Panc1 (cell line): ENCODE measurements around the gene TMEM175. TPM values are rescaled to one million over a fixed set of nuclear protein-coding genes. Genes with fewer than 3 reads are reported as not detected.

Source experiments
- ATAC-seq: fragments of 200-7000 bp; cut with Tn5 transposase; 2 replicates; pipeline ENCODE4 v1.9.1; 2020; ENCODE audit warnings: mild to moderate bottlenecking, moderate library complexity
- BruUV-seq: library from RNA; stranded (reverse); fragments of 400-500 nt; replicated peaks from 2 replicates; lab custom pipeline; 2021; lab: Mats Ljungman, UMichigan
- CTCF ChIA-PET: fragments of 300-600 bp; sonication (Branson Sonifier 250); formaldehyde crosslinking; loops from one replicate; lab custom pipeline; 2022; ENCODE audit warnings: antibody characterized with exemption; lab: Charles Lee
- POLR2A ChIA-PET: fragments of 300-600 bp; sonication (Branson Sonifier 250); formaldehyde crosslinking; loops from one replicate; lab custom pipeline; 2022; ENCODE audit warnings: antibody characterized with exemption; lab: Charles Lee
- DNase-seq: peaks from one replicate; pipeline ENCODE4 v3.0.0-alpha.2; 2010; ENCODE audit warnings: low read depth, low spot score
- H3K27ac ChIP-seq: 2 replicates; pipeline ENCODE4 v1.5.1; 2011; ENCODE audit warnings: mild to moderate bottlenecking, low read length, inconsistent platforms
- H3K27me3 ChIP-seq: fragments of 200-500 bp; sonication (Bioruptor generic); 2 replicates; pipeline ENCODE4 v1.6.0; 2014; ENCODE audit warnings: low read length, inconsistent platforms; ENCODE audit not compliant: control insufficient read depth, insufficient read depth
- H3K36me3 ChIP-seq: fragments of 200-500 bp; sonication (Bioruptor generic); 2 replicates; pipeline ENCODE4 v1.5.1; 2014; ENCODE audit warnings: inconsistent platforms, mild to moderate bottlenecking, low read length, moderate library complexity; ENCODE audit not compliant: control insufficient read depth, insufficient read depth
- H3K4me1 ChIP-seq: 2 replicates; pipeline ENCODE4 v1.5.1; 2011; ENCODE audit warnings: inconsistent platforms, mild to moderate bottlenecking, low read length, moderate library complexity; ENCODE audit not compliant: control insufficient read depth, insufficient read depth
- H3K4me3 ChIP-seq, 2 experiments: 2 replicates each; pipeline ENCODE4 v1.5.1; 2011 to 2012; ENCODE audit warnings: low read depth in 2 of 2, low read length in 2 of 2, mild to moderate bottlenecking in 2 of 2, inconsistent platforms in 1 of 2, moderate library complexity in 1 of 2
- H3K9me3 ChIP-seq: fragments of 200-500 bp; sonication (Bioruptor generic); 2 replicates; pipeline ENCODE4 v1.5.1; 2014; ENCODE audit warnings: low read depth, mild to moderate bottlenecking, inconsistent platforms, low read length, moderate library complexity; ENCODE audit not compliant: control insufficient read depth, insufficient read depth
- CTCF ChIP-seq: fragments of 450-650 bp; IDR thresholded peaks from 2 replicates; pipeline ENCODE4 v1.5.1; 2017; ENCODE audit warnings: mild to moderate bottlenecking
- POLR2AphosphoS5 ChIP-seq: IDR thresholded peaks from 2 replicates; pipeline ENCODE4 v1.6.1; 2012; ENCODE audit warnings: mild to moderate bottlenecking, low read depth, low read length, moderate library complexity
- REST ChIP-seq, 2 experiments: IDR thresholded peaks; 2 replicates each; pipeline ENCODE4 v1.6.1; 2011 to 2012; ENCODE audit warnings: low read depth in 2 of 2, control low read depth in 1 of 2, low read length in 1 of 2, mild to moderate bottlenecking in 1 of 2, moderate library complexity in 1 of 2; ENCODE audit not compliant: insufficient read depth in 1 of 2
- SIN3A ChIP-seq: IDR thresholded peaks from 2 replicates; pipeline ENCODE4 v1.6.1; 2012; ENCODE audit warnings: low read depth, mild to moderate bottlenecking, low read length, moderate library complexity, borderline replicate concordance; ENCODE audit not compliant: insufficient read depth
- TCF7L2 ChIP-seq: IDR thresholded peaks from 2 replicates; pipeline ENCODE4 v1.6.1; 2011; ENCODE audit warnings: mild to moderate bottlenecking, low read depth, low read length, inconsistent platforms
- in situ Hi-C: cut with HindIII; loops from 2 replicates; pipeline ENCODE4 v1.10.0; 2016; ENCODE audit warnings: low sequenced_read_pairs, low pct_unique_long_range_greater_than_20kb
- intact Hi-C: fragments of 100-400 bp; cut with micrococcal nuclease; formaldehyde crosslinking; loops from one replicate; pipeline ENCODE4 v1.10.0; 2022; ENCODE audit not compliant: unreplicated experiment
- total RNA-seq: library from RNA; stranded (reverse); gene quantifications from one replicate; pipeline ENCODE4 v1.2.1, GENCODE V29; 2021; ENCODE audit not compliant: unreplicated experiment

Gene TMEM175
- total RNA-seq, 1 experiment from 2014 or later, result 21.8 TPM

- no peaks in the 10 kb centered on the region for H3K27me3 ChIP-seq
- H3K4me3 ChIP-seq, result no peak overlapping the region
- intact Hi-C loops (no loop called here), in situ Hi-C loops (no loop called here)
- ChIA-PET CTCF (no interaction called here), POLR2A (interaction anchor here (0.6 kb wide), 1 partner anchor 10 kb away, joined by 5 read pairs; no protein-coding TSS in a partner anchor)
- no peaks in the 10 kb centered on the region for H3K9me3 ChIP-seq
- DNase-seq (no peak), ATAC-seq (no peak)
- no TSS peak for BruUV-seq
- H3K27ac ChIP-seq, result no peak overlapping the region
- no peaks in the 10 kb centered on the region for H3K4me1 ChIP-seq
- TF ChIP-seq REST (IDR thresholded peaks at IDR 0.05; ENCODE audit: insufficient read depth in 1 of 2, low read depth in 2 of 2, low read length in 1 of 2) (no peak), CTCF (no peak), TCF7L2 (no peak), POLR2AphosphoS5 (no peak), SIN3A (no peak)
- no peaks in the 10 kb centered on the region for H3K36me3 ChIP-seq
These were observed 24.4 kb downstream of the TMEM175 start for GRCh38 chr4:956531-957230.

- ATAC-seq (no peak), DNase-seq (no peak)
- POLR2A ChIA-PET, result interaction anchor here (0.6 kb wide), 1 partner anchor 11 kb away, joined by 5 read pairs; no protein-coding TSS in a partner anchor
- in situ Hi-C loops (no loop called here), intact Hi-C loops (no loop called here)
- H3K27ac ChIP-seq, result no peak overlapping the region
- CTCF ChIA-PET, result no interaction called here
- no TSS peak for BruUV-seq
- H3K9me3 ChIP-seq, result no peaks in the 10 kb centered on the region
- TF ChIP-seq POLR2AphosphoS5 (no peak), REST (IDR thresholded peaks at IDR 0.05; ENCODE audit: insufficient read depth in 1 of 2, low read depth in 2 of 2, low read length in 1 of 2) (no peak), SIN3A (no peak), TCF7L2 (no peak), CTCF (no peak)
- H3K27me3 ChIP-seq, result no peaks in the 10 kb centered on the region
- H3K36me3 ChIP-seq, result no peaks in the 10 kb centered on the region
- H3K4me3 ChIP-seq, result no peak overlapping the region
- no peaks in the 10 kb centered on the region for H3K4me1 ChIP-seq
These were observed 24.9 kb downstream of the TMEM175 start for GRCh38 chr4:957231-957580.
